ENCODE measurements around the gene HIPK3. TPM values are rescaled to one million over a fixed set of nuclear protein-coding genes. Genes with fewer than 3 reads are reported as not detected.

Gene HIPK3
- total RNA-seq, 1 experiment from 2014 or later, result 51.4 TPM

DNA sequence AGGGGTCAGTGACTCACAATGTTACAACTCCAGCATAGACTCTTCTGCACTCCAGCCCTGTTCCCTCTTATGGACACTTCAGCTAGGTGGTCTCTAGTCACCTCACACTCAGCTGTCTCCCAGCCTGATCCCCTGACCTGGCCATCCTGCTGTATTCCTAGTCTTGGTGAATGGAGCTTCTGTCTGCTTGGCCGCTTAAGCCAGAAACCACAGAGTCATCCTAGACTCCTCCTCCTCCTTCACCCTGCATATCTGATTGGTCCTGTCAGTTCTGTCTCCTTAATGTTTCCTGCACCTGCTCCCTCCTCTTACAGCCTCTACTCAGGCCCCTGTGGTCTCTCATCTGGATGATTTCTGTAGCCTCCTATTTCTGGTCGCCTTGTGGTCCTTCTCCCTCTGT, 144.9 kb downstream of the HIPK3 start:
- DNase-seq (ENCODE audit: unreplicated experiment), result no peak
- Mint-ChIP-seq H3K27me3 (ENCODE audit: insufficient read depth, unreplicated experiment) (peaks cover 23% of the 10 kb centered on the region), H3K9me3 (ENCODE audit: unreplicated experiment) (no peaks in the 10 kb centered on the region), H3K4me3 (ENCODE audit: unreplicated experiment) (no peak overlapping the region), H3K36me3 (ENCODE audit: insufficient read depth, unreplicated experiment) (no peaks in the 10 kb centered on the region), H3K27ac (ENCODE audit: low read depth, unreplicated experiment) (no peak overlapping the region), H3K4me1 (ENCODE audit: insufficient read depth, unreplicated experiment) (no peaks in the 10 kb centered on the region)
- intact Hi-C loops (cut with micrococcal nuclease), result no loop called here
- ChIA-PET POLR2A (interaction anchor here (0.6 kb wide), 1 partner anchor 27 kb away, joined by 3 read pairs; no protein-coding TSS in a partner anchor), CTCF (no interaction called here)
- BruUV-seq (replicated peaks), result no TSS peak
- TF ChIP-seq CTCF (IDR thresholded peaks at IDR 0.05; ENCODE audit: unreplicated experiment), result no peak

DNA sequence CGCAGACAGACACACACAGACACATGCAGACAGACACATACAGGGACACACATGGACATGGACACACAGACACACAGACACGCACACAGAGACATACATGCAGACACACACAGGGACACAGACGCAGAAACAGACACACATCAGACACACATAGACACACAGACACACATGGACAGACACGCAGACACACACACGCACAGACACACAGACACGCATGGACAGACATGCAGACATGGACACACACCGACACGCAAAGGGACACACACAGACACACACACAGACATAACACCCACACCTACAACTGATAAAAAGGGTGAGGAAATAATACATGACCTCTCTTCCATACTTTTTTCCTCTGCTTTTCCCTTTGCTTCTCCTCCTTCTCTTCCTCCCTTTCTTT, 146.2 kb downstream of the HIPK3 start:
- intact Hi-C loops (cut with micrococcal nuclease), result no loop called here
- no peak for DNase-seq (ENCODE audit: unreplicated experiment)
- BruUV-seq (replicated peaks), result no TSS peak
- Mint-ChIP-seq H3K36me3 (ENCODE audit: insufficient read depth, unreplicated experiment) (no peaks in the 10 kb centered on the region), H3K4me3 (ENCODE audit: unreplicated experiment) (no peak overlapping the region), H3K27ac (ENCODE audit: low read depth, unreplicated experiment) (no peak overlapping the region), H3K27me3 (ENCODE audit: insufficient read depth, unreplicated experiment) (peaks cover 19% of the 10 kb centered on the region), H3K4me1 (ENCODE audit: insufficient read depth, unreplicated experiment) (no peaks in the 10 kb centered on the region), H3K9me3 (ENCODE audit: unreplicated experiment) (no peaks in the 10 kb centered on the region)
- TF ChIP-seq CTCF (IDR thresholded peaks at IDR 0.05; ENCODE audit: unreplicated experiment), result no peak
- ChIA-PET POLR2A (interaction anchor here (0.7 kb wide), 1 partner anchor 15 kb away, joined by 3 read pairs; no protein-coding TSS in a partner anchor), CTCF (no interaction called here)

- CTCF ChIA-PET, result no interaction called here
- no peaks in the 10 kb centered on the region for H3K36me3 Mint-ChIP-seq (ENCODE audit: insufficient read depth, unreplicated experiment)
- intact Hi-C loops (cut with micrococcal nuclease), result no loop called here
- POLR2A ChIA-PET, result no interaction called here
- BruUV-seq (replicated peaks), result no TSS peak
- no peak overlapping the region for H3K4me3 Mint-ChIP-seq (ENCODE audit: unreplicated experiment)
- TF ChIP-seq CTCF (IDR thresholded peaks at IDR 0.05; ENCODE audit: unreplicated experiment), result no peak
- no peaks in the 10 kb centered on the region for H3K4me1 Mint-ChIP-seq (ENCODE audit: insufficient read depth, unreplicated experiment)
- no peaks in the 10 kb centered on the region for H3K9me3 Mint-ChIP-seq (ENCODE audit: unreplicated experiment)
- H3K27me3 Mint-ChIP-seq (ENCODE audit: insufficient read depth, unreplicated experiment), result peaks cover 31% of the 10 kb centered on the region
- H3K27ac Mint-ChIP-seq (ENCODE audit: low read depth, unreplicated experiment), result no peak overlapping the region
- no peak for DNase-seq (ENCODE audit: unreplicated experiment)
Observed at GRCh38 chr11:33405834-33406602, 148.8 kb downstream of the HIPK3 start.

Other genes with a start within 250 kb of the HIPK3 start
- 2.2 and 3.6 TPM in 2 replicates for gene DEPDC7, start 241.5 kb upstream of the HIPK3 start, total RNA-seq (2022)
- gene TCP11L1, start 217.8 kb upstream of the HIPK3 start, total RNA-seq (2022), result 25.8 and 26.9 TPM in 2 replicates
- 37.5 and 48.4 TPM in 2 replicates for gene CSTF3, start 95.9 kb upstream of the HIPK3 start, total RNA-seq (2022)
- 0.16 TPM in 1 of 2 replicates, not detected in the other for gene KIAA1549L, start 118.7 kb downstream of the HIPK3 start, total RNA-seq (2022)